GM21367 (cell line): ENCODE measurements around the gene FYB2.
A peak's percentile ranks its signal among the peaks of the same experiment; 100 is the strongest.

Source experiments
- ATAC-seq: cut with Tn5 transposase; IDR thresholded peaks from one replicate; pipeline ENCODE4 v1.9.1; 2021; ENCODE audit not compliant: unreplicated experiment

The FYB2 gene

GRCh38 chr1:56834137-56834900, 15.1 kb upstream of the FYB2 start:
- no peak for ATAC-seq

- no peak for ATAC-seq
Observed at GRCh38 chr1:56833088-56833487, 13.9 kb upstream of the FYB2 start.

- ATAC-seq, result peak; percentile 83
Observed at GRCh38 chr1:56831871-56832693, 12.9 kb upstream of the FYB2 start.

GRCh38 chr1:56830052-56830451, 10.8 kb upstream of the FYB2 start:
- no peak for ATAC-seq

- ATAC-seq, result no peak
Observed at GRCh38 chr1:56827711-56828110, 8.5 kb upstream of the FYB2 start.

- no peak for ATAC-seq
Observed at GRCh38 chr1:56825436-56825835, 6.2 kb upstream of the FYB2 start.

GRCh38 chr1:56824938-56825337, 5.7 kb upstream of the FYB2 start:
- ATAC-seq, result no peak

- no peak for ATAC-seq
Observed at GRCh38 chr1:56824271-56824670, 5.1 kb upstream of the FYB2 start.

- ATAC-seq, result no peak
Observed at GRCh38 chr1:56821462-56821797, 2.2 kb upstream of the FYB2 start.

GRCh38 chr1:56820755-56821461, 1.7 kb upstream of the FYB2 start:
- ATAC-seq, result peak; percentile 73

GRCh38 chr1:56817716-56818463, 1.3 kb downstream of the FYB2 start:
- no peak for ATAC-seq

GRCh38 chr1:56816909-56817308, 2.3 kb downstream of the FYB2 start:
- ATAC-seq, result peak; percentile 40

- ATAC-seq, result no peak
Observed at GRCh38 chr1:56816264-56816663, 2.9 kb downstream of the FYB2 start.

- no peak for ATAC-seq
Observed at GRCh38 chr1:56814205-56814604, 5.0 kb downstream of the FYB2 start.

GRCh38 chr1:56811331-56811730, 7.9 kb downstream of the FYB2 start:
- no peak for ATAC-seq

GRCh38 chr1:56808410-56808809, 10.8 kb downstream of the FYB2 start:
- no peak for ATAC-seq

- ATAC-seq, result no peak
Observed at GRCh38 chr1:56806804-56807203, 12.4 kb downstream of the FYB2 start.

GRCh38 chr1:56803561-56804156, 15.5 kb downstream of the FYB2 start:
- no peak for ATAC-seq

- no peak for ATAC-seq
Observed at GRCh38 chr1:56799605-56800400, 19.4 kb downstream of the FYB2 start.

- no peak for ATAC-seq
Observed at GRCh38 chr1:56798053-56798471, 21.1 kb downstream of the FYB2 start.
